NCI-H69 (cell line): Measurements from ENCODE around the gene MORN1.

Experiments used
- DNase-seq: peaks from one replicate; lab custom pipeline; 2025; lab: John Stamatoyannopoulos, UW

The MORN1 gene

DNA sequence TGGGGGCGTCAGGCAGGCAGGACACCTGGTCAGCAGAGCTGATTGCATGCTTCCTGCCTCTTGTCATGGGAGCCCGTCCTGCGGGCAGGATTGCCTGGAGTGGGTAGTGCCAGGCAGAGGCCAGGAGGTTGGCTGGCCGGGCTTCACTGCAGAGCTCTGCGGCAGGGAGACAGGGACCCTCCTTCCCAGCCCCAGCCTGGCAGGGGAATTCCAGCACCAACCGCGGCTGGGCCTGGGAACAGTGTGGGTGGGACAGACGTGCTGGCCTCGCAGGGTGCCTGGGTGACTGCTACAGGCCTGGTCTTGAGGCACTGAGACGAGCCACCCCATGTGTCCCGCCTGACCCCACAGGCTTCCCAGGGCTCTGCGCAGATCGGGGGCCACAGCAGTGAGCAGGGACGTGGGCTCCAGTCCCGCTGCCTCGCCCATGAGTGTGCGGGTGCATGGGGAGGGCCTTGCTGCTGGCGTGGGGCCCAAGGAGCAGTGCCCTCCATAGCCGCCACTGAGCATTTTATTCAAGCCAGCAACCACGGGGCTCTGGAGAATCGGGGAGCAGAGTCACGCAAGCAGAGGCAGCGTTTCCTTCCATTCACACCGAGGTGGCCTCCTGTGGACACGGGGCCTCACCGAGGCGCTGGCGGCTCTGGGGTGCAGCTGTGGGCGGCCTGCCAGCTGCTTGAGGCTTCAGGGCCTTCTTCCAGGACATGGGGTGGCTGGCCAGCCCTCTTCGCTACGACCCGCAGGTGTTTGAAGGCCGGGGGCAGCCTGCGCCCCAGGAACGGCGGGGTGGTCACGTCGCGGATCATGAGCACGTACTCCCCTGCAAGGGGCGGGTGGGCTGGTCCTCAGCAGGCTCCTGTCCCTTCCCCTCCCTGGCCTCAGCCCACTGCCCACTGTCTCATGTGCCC lies 70.3 kb downstream of the MORN1 start:
- no peak for DNase-seq

DNA sequence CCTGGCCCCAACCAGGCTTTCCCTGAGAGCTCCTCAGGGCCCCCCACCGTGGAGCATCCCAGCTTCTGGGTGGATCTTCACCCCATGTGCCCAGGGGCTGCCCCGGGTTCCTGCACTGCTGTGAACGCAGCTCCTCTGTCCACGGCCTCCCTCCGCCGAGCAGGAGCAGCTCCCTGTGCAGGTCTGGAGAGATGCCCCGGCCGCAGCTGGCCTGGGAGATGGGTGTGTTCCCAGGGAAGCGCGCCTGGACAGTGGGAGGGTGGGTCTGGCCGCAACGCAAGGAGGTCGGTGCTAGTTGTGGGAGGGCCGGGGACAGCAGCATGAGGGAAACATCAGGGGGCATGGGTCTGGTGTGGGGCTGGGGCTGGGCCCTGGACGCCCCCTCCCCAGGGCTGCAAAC lies 71.3 kb downstream of the MORN1 start:
- DNase-seq, result no peak

DNA sequence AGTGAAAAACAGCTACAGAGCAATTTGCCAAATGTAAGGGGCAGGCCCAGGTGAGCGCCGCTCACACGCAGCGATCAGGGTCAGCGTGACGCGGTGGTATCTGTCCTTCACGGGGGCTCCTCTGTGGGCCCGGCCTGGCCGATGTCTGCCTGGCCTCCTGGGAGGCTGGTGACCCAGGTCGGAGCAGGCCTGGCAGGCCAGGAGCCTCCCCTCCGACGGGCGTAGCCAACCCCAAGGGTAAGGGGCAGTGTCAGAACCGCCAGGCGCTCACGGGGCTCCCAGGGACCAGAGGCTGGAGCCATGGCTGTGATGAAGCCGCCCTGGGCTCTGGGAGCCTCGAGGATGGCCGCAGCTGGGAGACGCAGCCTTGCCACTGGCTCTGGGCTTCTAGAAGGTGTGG lies 72.1 kb downstream of the MORN1 start:
- DNase-seq, result no peak

DNA sequence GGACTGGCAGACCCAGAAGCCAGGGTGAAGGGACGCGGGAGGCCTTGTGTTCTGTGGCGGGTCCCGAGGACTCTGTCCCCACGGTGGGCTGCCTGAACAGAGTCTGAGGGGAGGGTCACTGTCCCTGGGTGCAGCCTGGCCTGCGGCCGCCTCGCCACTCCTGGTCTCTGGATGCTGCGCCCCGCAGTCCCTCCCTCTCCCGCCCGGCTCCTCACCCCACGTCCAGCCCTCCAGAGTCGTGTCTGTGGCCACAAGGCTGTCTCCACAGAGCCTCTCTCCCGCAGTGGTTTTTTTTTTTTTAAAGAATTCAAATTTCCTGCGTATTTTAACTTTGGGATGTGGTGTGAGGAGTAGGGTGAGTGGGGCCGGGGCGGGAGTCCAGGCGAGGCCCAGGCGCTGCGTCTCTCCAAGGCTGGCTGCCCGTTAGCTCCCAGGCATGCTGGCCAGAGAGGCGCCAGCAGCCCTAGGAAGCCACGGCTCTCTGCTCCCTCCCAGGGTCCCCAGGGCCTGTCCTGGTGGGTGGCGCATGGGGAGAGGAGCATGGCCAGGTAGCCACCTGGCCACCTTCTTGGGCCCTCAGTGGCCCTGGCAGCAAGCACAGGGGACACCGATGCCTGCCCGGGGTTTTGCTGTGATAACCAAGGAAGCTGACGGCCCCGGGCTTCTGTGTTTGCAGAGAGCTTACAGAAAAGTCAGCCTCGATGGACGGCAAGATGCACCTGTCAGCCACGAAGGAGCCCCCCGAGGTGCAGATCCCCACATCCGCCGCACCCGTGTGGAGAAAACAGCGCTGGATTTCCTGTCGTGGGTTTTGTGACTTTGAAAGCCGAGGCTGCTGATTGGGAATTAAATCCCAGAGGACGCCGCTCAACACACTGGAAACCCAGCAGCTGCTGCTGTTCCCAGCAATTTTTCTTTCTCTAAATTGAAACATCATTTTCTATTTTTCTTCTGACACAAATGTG lies 72.8 kb downstream of the MORN1 start:
- DNase-seq, result peak; percentile 4

DNA sequence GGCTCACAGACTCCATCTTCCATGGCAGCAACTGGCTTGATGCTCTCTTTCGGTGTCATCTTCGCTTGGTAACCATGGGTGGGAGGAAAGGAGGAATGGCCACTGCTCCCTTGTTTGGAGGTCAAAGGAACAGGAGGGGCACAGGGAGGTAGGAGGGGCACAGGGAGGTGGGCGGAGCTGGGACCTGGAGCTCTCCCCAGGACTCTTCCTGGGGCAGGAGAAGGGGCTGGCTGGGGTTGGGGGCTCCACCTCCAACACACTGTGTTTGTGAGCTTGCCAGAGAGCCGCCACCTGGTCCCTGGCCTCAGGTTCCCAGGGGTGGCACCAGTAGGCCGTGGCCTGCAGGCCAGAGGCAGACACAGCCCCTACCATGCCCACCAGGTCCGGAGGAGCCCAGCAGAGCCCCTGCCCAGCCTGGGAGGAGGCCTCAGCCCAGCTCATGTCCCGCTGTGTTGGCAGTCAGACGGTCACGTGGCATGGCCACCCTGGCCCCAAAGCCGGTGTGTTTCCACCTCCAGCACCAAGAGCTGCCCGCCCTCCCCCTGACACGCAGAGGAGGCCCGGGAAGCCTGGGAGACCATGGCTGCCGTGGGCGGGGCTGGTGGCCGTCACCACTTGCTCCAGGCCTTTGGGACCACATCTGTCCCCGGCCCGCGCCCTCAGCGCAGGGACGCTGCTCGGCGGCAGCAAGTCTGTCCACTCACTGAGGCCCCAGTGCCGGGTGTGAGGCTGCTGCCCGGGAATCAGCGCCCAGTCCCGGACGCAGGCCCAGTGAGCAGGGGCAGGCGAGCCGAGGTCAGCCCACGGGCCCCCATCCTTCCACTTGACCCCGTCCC lies 73.9 kb downstream of the MORN1 start:
- DNase-seq, result no peak

DNA sequence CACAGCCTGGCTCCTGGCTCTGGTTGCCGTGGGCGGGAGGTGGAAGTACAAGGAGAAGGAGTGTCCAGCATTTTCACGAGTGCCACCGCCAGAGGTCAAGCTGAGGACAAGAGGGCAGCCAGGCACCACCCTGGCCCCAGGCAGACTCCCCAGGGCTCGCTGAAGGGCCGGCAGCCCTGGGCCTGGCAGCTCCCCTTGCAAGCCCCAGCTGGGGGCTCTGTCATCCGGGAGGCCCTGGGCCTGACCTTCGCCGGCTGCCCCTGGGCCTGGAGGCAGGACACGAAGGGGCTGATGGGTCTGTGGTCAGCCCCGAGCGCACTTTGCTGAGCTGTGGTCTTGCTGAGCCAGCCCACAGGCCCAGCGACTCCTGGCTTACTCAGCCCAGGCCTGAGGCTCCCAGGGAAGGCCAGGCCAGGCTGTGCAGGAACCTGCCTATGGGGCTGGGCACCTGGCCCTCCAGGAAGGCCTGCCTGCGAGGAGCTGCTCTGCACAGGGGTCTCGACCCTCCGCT lies 74.8 kb downstream of the MORN1 start:
- no peak for DNase-seq

DNA sequence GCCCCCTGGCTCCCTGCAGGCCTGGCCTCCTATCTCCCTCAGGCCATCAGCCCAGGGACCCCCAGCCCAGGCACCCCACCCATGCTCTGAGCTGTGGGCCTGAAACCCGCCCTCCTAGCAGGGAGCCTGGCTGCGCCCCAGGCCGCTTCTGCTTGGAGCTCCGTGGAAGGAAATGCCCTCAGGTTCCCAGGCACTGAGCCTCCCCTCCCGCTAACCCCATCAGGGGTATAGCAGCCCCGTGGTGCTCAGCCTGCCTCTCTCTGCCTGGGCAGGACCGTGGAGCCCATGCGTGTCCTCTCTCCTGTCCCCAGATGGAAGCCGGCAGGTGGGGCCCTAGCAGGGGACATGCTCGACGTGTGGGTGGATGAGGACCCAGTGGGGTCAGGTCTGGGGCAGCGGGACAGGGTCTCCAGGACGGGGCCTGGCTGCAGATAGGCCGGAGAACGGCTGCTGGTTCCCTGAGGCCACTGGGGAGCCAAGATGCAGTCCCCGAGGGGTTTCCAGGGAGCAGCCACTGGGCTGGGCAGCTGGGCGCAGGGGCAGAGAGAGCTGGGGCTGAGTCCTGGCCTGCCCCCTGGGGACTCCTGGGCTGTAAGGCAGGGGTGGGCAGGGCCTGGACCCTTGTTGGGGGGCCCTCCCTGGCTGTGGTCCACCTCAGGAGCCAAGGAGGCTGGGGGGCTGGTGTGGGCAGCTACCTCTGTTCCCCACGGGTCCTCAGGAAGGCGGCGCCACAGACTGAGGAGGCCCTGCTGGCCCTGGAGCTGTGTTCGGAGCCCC lies 75.5 kb downstream of the MORN1 start:
- no peak for DNase-seq

DNA sequence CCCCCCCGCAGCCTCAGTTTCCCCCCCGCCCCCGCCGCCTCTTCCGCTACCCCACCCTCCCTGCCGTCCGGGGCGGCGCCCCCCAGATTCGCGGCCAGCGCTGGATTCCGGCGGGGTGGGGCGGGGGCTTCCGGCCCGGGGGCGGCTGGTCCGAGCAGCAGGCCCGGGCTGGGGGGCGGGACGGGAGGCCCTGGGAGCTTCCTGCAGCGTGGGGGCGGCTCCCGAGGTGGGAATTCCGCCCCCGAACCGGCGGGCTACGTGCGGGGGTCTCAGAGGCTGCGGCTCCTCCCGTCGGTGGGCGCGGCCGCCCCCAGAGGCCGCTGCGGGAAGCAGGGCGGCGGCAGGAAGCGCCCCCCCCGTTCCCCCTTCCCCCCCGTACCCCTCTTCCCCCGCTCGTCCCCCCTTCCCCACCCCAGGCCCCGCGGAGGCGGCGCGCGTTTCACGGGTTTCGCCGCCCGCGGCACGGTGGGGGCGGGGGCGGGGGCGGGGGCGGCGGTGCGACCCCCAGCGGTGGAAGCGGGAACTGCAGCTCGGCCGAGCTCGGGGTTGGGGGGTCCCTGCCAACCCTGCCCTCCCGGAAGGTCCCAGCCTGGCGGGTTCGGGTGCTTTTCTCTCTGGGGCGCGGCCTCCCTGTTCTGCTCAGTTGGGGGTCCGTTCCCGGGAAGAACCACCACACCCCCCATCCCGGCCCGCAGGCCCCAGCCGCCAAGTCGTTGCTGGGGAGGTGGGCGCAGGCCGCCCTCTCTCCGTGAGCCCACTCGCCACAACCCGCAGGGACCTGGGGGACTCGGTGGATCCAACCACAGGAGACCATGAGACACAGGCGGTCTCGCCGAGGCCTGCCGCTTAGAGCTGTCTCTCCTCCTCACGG lies 76.3 kb downstream of the MORN1 start:
- peak; percentile 57 for DNase-seq

DNA sequence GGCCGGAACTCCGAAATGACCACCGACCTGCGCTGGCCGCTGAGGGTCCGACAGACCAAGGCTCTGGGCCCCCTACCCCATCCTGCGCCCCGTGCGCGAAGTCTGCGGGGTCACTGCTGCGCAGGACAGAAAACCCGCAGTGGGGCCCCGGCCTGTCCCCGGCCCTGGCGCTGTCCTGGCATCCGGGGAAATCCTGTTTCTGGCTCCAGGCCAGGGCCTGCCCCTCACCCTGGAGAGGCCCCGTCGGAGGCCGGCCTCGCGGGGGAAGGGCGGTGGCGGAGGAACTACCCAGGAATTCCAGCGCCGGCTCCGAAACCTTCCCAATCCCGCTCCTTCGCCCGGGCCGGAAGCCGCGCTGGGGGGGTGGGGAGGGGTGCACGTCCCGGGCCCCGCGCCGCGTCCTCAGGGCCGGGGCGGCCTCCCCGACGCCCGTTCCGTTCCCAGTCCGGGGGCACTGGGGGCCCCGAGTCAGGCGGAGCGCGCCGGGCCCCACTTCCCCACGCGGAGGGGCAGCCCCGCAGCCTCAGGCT lies 77.0 kb downstream of the MORN1 start:
- DNase-seq, result peak; percentile 22

DNA sequence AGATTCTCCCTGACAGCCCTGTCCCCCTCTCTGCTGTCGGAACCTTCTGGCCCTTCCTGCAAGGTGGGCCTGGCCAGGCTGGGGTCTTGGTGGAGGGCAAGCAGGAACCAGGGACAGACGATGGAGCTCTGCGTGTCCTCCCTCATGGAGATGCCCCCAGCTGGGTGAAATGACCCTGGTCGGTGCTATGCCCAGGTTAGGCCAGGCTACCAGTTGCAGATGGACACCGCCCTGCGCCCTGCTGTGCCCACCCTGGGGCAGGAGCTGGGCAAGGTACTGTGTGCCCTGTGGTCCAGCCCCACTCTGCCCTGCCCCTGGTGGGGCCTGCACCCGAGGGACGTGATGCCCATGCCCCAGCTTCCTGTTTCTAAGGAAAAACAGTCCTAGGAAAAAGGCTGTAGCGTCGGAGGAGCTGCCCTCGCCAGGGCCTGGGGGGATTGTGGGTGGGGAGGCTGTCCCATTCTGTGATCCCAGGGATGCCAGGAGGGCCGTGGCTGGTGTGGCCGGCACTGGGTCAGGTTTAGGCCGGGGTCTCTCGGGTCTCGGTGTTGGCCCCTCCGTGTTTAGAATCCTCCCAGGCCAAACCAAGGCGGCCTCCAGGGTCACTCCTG lies 77.6 kb downstream of the MORN1 start:
- no peak for DNase-seq

DNA sequence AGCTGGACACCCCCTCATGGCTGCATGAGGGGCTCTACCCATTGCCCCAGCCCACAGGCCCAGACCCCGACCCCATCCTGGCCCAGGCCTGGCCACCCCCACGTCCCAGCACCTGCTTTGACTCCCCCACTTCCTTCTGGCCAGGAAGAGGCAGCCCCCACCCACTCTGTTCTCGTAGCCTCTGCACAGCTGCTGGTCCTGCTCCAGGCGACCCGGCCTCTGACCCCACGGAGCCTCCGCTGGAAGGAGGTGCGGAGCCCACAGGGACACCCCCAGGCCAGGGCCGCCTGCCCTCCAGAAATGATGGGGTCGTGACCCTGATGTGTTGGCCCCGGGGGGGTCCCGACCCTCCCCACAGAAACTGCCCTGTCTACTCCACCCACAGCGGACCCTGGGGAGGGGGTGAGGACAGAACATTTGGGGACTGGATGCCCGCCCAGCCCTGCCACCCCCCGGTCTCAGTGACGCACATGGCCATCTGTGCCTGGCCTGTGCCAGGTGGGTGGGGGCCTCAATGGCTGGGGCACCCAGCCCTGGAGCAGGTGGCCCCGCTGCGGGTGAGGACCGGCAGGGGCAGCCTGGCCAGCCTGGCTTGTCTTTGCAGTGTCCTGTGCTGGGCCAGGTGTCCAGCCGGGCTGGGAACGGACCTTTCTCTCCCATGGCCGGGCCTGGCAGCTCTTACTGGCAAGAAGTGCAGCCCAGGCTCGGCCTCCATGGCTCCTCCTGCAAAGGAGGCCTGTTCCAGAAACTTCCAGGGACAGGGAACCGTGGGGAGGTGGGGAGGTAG lies 78.6 kb downstream of the MORN1 start:
- no peak for DNase-seq

DNA sequence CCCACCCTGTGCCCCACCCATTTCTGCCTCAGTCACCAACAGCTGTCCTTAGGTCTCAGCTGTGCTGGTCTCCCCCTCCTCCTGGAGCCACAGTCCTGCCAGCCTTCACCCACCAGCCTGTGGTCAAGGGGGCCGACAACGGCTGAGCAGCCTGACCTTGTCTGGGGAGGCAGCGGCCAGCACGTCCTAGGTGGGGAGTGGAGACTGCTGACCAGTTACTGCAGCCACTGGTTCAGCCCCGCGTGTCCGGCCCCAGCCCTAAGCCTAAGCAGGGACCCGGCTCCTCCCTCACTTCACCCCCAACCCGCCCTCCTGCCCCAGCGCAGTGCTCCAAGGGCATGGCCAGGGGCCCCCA lies 79.2 kb downstream of the MORN1 start:
- no peak for DNase-seq

DNA sequence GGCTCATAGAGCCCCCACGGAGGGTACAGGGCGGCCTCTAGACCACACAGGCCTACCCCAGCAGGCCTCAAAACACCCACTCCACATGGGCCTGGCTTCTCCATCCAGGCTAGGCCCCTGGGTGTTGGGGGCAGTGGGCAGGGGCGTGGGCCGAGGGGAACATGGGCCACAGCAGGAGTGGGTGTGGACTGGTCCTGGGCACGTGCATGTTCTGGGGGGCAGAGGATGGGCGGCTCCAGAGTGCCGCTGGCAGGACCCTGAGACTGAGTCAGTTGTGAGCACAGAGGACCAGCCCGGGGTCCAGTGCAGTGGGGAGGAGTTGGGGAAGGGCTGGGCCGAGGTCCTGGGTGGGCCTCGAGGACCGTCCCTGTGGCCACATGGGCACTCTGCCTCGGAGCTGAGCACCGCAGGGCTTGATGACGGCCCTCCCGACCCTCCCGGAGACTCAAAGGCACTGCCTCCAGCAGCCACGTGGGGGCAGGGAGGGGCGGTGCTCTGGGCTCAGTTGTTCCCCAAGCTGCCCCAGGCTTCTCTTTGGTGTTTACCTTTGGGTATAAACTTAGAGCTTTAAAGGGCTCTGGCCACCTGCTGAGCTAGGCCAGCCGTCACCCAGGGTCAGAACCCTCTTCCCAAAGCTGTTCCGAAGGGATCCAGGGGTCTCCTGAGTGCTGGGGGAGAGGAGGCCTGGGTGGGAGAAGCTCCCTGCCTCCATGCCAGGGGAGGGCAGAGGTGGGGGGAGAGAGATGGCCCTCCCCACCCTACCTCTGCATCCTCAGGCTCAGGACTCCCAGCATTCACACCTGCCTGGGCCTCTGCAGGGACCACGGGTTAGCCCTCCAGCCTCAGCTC lies 79.9 kb downstream of the MORN1 start:
- peak; percentile 54 for DNase-seq

DNA sequence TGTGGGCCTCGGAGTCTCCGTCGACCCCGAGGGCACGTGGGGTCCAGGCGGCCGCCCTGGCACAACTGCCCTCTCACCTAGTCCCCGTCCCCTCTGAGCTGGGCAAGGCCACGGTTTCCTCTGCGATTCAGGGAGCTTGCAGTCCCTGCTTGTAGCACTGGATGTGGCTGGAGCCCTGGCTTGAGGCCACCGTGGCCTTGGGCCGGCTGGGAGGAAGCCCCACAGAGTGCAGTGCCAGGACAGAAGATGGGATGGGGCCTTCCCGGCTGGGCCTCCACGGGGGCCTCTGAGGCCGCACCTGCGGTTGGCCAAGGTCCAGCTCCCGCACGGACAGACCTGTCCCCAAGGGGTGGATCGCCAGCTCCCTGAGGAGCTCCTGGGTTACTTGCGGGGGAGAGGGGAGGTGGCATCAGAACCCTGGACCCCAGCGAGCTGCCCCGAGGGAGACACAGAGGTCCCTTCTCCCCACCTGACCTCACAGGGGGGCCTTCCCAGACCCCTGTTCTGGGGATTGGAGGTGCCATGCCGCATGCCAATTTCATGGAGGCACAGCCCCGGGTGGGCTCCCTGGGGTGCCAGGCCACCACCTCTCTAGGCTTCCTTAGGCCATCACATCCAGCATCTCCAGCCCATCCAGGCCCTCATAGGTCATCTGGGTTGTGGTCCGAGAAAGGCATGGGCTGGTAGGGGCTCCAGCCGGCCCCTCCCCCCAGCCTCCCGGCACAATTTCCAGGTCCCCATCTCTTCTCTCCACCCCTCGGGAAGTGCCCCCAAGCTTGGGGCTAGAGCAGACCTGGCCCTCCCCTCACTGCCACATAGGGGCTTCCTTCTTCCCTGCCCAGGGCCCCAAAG lies 80.8 kb downstream of the MORN1 start:
- DNase-seq, result no peak

DNA sequence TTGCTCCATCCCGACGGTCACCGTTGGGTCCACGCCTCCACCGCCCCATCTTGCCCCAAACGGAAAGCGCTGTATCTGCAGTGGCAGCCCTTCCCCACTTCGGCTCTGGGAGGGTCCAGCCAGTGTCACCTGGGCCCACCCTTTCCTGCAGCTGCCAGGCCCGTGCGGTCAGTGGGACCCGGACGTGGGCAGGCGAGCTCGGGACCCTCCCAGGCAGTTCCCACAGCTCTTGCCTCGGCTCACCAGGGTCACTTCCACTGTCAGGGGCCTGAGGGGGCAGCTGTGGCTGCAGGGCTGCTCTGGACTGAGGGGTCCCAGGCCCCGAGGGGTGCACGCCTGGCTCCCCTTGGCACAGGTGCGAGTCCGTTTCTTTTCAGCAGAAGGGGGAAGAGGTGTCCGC lies 82.5 kb downstream of the MORN1 start:
- no peak for DNase-seq

DNA sequence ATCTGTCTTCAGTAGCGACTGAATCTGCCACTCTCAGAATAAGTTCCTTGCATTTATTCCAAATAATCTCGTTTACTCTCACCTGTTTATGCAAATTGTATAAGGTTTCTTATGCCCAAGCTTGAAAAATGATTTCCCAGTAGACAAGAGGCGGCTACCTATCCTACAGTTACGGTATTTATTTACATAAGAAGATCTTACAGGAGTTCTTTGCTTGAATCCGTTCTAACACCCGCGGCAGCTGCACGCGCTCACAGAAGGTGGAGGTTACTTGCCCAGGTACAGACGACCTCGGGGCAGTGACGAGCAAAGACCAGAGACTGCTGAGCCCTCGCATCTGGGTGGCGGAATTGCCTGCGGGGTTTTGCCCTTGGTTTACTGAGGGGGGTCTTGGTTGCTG lies 83.4 kb downstream of the MORN1 start:
- DNase-seq, result no peak
